Right lobe of liver (tissue), 4 donors: ENCODE measurements around the gene PTPRD.

ENCODE experiments used
- CTCF ChIP-seq, 4 donors: fragments of 200-600 bp in 3 of 4; fragments of 450-650 bp in 1 of 4; IDR thresholded peaks; one replicate each; pipeline versions ENCODE4 v1.5.1 to v1.8.0; 2016 to 2022; ENCODE audit warnings: antibody characterized with exemption in 4 of 4, mild to moderate bottlenecking in 2 of 4
- POLR2A ChIP-seq: fragments of 450-650 bp; IDR thresholded peaks from one replicate; pipeline ENCODE4 v1.6.1; 2017; ENCODE audit warnings: antibody characterized with exemption, mild to moderate bottlenecking
- donor health status: DM: no; HTN: no; CAD: no.
- donor health status: DM: no; HTN: no; CAD: no.
- donor health status: DM: no; HTN: yes; CAD: no.

DNA sequence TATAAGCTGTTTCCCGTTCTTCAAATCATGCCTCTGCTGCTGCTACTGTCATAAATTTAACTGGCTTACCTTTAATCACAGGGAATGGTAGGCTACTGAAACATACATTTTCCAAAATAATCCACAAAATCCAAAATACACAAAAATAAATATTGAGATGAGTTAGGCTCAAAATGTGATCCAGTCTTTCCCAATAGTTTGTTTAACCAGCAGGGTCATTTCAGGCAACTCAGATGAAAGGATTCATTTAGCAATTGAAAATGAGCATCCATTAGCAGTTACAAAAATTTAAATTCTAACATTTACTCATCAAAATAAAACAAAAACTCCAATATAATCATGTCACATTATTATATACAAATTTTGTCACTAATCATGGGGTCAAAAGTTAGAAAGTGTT, 1797.6 kb downstream of the PTPRD start:
- no peak for TF ChIP-seq CTCF (IDR thresholded peaks at IDR 0.05)
- no peak for TF ChIP-seq POLR2A
